ENCODE results near the gene HCN3. TPM values are rescaled to one million over a fixed set of nuclear protein-coding genes. Genes with fewer than 3 reads are reported as not detected.

The HCN3 gene
- total RNA-seq, 1 experiment from 2014 or later = 5.4 TPM

- no peak overlapping the region for H4K8ac ChIP-seq (replicated peaks; ENCODE audit: insufficient read length, low read depth, low read length)
- no peak overlapping the region for H3K27ac ChIP-seq (ENCODE audit: insufficient read length, low read depth, low read length)
- peak overlapping the region in 1 of 2 experiments; percentile 15; a peak in 1 of 5 replicates for H3K4me3 Mint-ChIP-seq
- H2BK120ac ChIP-seq (ENCODE audit: low read depth, low read length, poor library complexity, severe bottlenecking) = no peak overlapping the region
- peaks cover 10 to 33% (median 28%) of the 10 kb centered on the region in 3 experiments for H3K36me3 Mint-ChIP-seq (ENCODE audit: insufficient read depth in 1 of 3, low read depth in 3 of 3)
- no peak overlapping the region for H3K56ac ChIP-seq (ENCODE audit: insufficient read length, low read depth, low read length)
- no peaks in the 10 kb centered on the region for H3K9me3 Mint-ChIP-seq
- no peak overlapping the region for H3K23ac ChIP-seq (ENCODE audit: insufficient read length, low read depth, low read length)
- no peak overlapping the region for H3K18ac ChIP-seq (ENCODE audit: insufficient read length, low read depth, low read length)
- no peak overlapping the region for H2AFZ ChIP-seq (ENCODE audit: low read length)
- H3K79me1 ChIP-seq (ENCODE audit: insufficient read depth, low read depth, low read length, poor library complexity, severe bottlenecking) = no peaks in the 10 kb centered on the region
- peaks cover 8% of the 10 kb centered on the region for H3K23me2 ChIP-seq (ENCODE audit: insufficient read length, low read depth, low read length, poor library complexity, severe bottlenecking)
- H2BK12ac ChIP-seq (ENCODE audit: insufficient read length, low read depth, low read length) = no peak overlapping the region
- no peaks in the 10 kb centered on the region for H3K79me2 ChIP-seq (ENCODE audit: insufficient read depth, low read length)
- H3K4me1 Mint-ChIP-seq = peaks cover 25 to 30% of the 10 kb centered on the region in 2 experiments
- no peak overlapping the region for H4K5ac ChIP-seq (ENCODE audit: insufficient read length, low read depth, low read length)
- no peaks in the 10 kb centered on the region for H4K20me1 ChIP-seq (ENCODE audit: control insufficient read depth, insufficient read depth, insufficient read length)
- H2AK5ac ChIP-seq (ENCODE audit: insufficient read length, low read length) = no peak overlapping the region
- no peak overlapping the region for H4K91ac ChIP-seq (ENCODE audit: insufficient read length, low read depth, low read length)
- peak overlapping the region; percentile 22 for H3K4me2 ChIP-seq (ENCODE audit: insufficient read depth, insufficient read length, low read length)
- no peak for TF ChIP-seq CTCF (conservative IDR thresholded peaks at IDR 0.05)
- no peak overlapping the region for H2BK15ac ChIP-seq (ENCODE audit: low read depth, low read length)
- no peak overlapping the region; a peak in 1 of 7 replicates for H3K27ac Mint-ChIP-seq
- peaks cover 24% of the 10 kb centered on the region for H3K27me3 Mint-ChIP-seq (ENCODE audit: low read depth)
- no peak for DNase-seq
- H3K9ac ChIP-seq (ENCODE audit: extremely low read depth, insufficient read length, low read length) = no peak overlapping the region
- H2BK5ac ChIP-seq (ENCODE audit: insufficient read length, low read length) = no peak overlapping the region
- no CpG with 5 or more reads among the region's 28 CpGs for WGBS (ENCODE audit: extremely low coverage, insufficient read length, low lambda C conversion rate)
- peaks cover 4% of the 10 kb centered on the region; the same call in 1 of the 2 replicates for H3K4me1 ChIP-seq (ENCODE audit: insufficient read depth, low read length)
- H3K14ac ChIP-seq (ENCODE audit: insufficient read depth, low read length) = no peak overlapping the region
- no peaks in the 10 kb centered on the region for H3K9me3 ChIP-seq (ENCODE audit: control insufficient read depth, low read depth, low read length)
- no peak overlapping the region for H3T11ph ChIP-seq (ENCODE audit: low read length)
- no peaks in the 10 kb centered on the region; the same call in 1 of the 2 replicates for H3K27me3 ChIP-seq (ENCODE audit: insufficient read depth, low read length)
- H3K4ac ChIP-seq (ENCODE audit: low read depth, low read length) = no peak overlapping the region
- H2BK20ac ChIP-seq (ENCODE audit: low read depth, low read length, poor library complexity, severe bottlenecking) = no peak overlapping the region
Observed at GRCh38 chr1:155250246-155250632, 27.0 kb upstream of the HCN3 start.

Measured in H9 (cell line).